ENCODE measurements around the gene ADAP1.

DNA sequence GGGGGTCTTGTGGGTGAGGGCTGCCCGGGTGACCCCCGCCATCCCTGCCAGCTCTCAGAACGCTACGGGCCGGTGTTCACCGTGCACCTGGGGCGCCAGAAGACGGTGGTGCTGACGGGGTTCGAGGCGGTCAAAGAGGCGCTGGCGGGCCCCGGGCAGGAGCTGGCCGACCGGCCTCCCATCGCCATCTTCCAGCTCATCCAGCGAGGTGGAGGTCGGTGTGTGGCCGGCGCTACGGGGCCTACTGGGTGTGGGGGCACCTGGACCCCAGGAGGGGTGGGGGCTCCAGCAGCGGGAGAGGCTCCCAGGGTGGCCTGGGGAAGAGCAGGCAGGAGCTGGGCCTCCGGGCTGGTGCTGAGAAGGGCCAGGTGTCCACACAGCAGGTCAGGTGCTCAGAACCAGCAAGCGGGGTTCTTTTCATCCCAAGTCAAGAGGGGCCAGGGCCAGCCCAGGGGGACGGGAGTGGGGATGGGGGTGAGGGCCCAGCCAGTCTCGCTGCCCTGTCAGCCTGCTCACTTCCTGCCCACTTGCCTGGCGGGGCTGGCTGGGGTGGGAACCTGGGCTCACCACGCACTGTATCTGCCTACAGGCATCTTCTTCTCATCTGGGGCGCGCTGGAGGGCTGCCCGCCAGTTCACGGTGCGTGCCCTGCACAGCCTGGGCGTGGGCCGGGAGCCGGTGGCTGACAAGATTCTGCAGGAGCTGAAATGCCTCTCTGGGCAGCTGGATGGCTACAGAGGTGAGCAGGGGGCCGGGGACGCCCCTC lies 30.1 kb upstream of the ADAP1 start:
- TF ChIP-seq CTCF (IDR thresholded peaks at IDR 0.05; ENCODE audit: insufficient read depth, low read length) (no peak), GABPA (IDR thresholded peaks at IDR 0.05; ENCODE audit: low read depth) (no peak), POLR2AphosphoS5 (IDR thresholded peaks at IDR 0.05; ENCODE audit: low read depth) (no peak)
